Measurements from ENCODE around the gene MCTP2. TPM values are rescaled to one million over a fixed set of nuclear protein-coding genes. Genes with fewer than 3 reads are reported as not detected.

The MCTP2 gene
- total RNA-seq, 1 donor from 2014 or later: 4.8 TPM

- Mint-ChIP-seq H3K4me1 (ENCODE audit: unreplicated experiment) (peaks cover 8% of the 10 kb centered on the region), H3K27ac (no peak overlapping the region), H3K4me3 (no peak overlapping the region), H3K9me3 (no peaks in the 10 kb centered on the region), H3K36me3 (peaks cover 7% of the 10 kb centered on the region), H3K27me3 (no peaks in the 10 kb centered on the region)
- no peak for DNase-seq (ENCODE audit: extremely low spot score, unreplicated experiment)
- TF ChIP-seq CTCF (conservative IDR thresholded peaks at IDR 0.05): no peak
These were observed 90.8 kb downstream of the MCTP2 start for GRCh38 chr15:94322141-94322540.

DNA sequence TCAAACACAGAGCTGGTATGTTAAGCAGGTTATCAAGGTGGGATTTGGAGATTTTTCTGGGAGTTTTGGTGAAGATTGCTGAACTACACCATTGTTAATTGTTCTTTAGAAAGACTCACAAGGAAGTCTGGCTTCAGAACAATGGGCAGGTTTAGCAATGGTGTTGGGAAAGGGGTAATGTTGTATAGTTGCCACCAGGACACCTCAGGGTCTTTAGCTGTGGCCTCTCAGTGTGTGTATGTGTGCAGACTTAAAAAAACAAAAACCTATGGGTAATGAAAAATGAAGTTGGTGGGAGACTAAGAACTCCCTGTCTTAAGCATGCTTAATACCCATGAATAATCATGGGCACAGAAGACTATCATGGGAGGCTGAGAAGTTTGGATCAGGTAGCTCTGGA, 91.7 kb downstream of the MCTP2 start:
- Mint-ChIP-seq H3K4me3 (no peak overlapping the region), H3K9me3 (no peaks in the 10 kb centered on the region), H3K36me3 (peaks cover 7% of the 10 kb centered on the region), H3K27me3 (no peaks in the 10 kb centered on the region), H3K4me1 (ENCODE audit: unreplicated experiment) (peaks cover 12% of the 10 kb centered on the region), H3K27ac (no peak overlapping the region)
- TF ChIP-seq CTCF (conservative IDR thresholded peaks at IDR 0.05): no peak
- DNase-seq (ENCODE audit: extremely low spot score, unreplicated experiment): no peak

DNA sequence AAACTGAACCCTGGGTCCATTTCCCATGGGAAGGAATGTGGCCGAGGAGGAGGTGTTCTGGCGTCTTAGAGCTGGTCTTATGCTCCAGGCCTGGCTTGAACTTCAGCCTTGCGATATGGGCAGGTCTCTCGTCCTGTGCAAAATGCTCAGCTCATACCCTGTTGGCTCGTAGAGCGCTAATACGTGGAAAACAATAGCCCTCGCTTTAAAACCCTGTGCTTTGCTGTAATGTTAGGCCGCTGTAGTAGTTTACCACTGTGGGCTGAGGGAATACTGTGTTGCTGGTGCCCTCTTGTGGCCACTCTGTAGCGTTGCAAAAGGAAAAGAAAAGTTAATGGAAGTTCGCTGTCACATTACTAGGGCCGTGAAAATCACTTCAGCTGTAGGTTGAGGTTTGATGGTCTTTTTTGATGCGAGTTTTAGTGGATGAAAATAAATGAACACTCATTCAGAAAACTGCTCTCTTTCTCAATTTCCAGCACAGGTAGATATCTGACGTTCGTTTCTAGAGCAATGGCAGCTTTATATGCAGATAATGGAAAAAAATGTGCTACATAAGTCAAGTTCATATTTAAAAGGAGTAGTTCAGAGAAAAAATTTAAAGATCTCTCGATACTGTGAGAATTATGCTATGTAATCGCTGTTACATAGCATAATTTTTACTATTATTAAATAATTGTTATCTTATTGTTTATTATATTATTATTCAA, 92.9 kb downstream of the MCTP2 start:
- Mint-ChIP-seq H3K4me1 (ENCODE audit: unreplicated experiment) (peaks cover 12% of the 10 kb centered on the region), H3K27me3 (no peaks in the 10 kb centered on the region), H3K27ac (peak overlapping the region; percentile 5), H3K36me3 (peaks cover 4% of the 10 kb centered on the region), H3K4me3 (no peak overlapping the region), H3K9me3 (no peaks in the 10 kb centered on the region)
- TF ChIP-seq CTCF (conservative IDR thresholded peaks at IDR 0.05): peak; percentile 95
- DNase-seq (ENCODE audit: extremely low spot score, unreplicated experiment): no peak

- no peak overlapping the region for H3K27ac Mint-ChIP-seq
- H3K4me1 Mint-ChIP-seq (ENCODE audit: unreplicated experiment): peaks cover 12% of the 10 kb centered on the region
- DNase-seq (ENCODE audit: extremely low spot score, unreplicated experiment): no peak
- no peak for TF ChIP-seq CTCF (conservative IDR thresholded peaks at IDR 0.05)
- peaks cover 4% of the 10 kb centered on the region for H3K36me3 Mint-ChIP-seq
- no peaks in the 10 kb centered on the region for H3K27me3 Mint-ChIP-seq
- no peaks in the 10 kb centered on the region for H3K9me3 Mint-ChIP-seq
- no peak overlapping the region for H3K4me3 Mint-ChIP-seq
These were observed 93.7 kb downstream of the MCTP2 start for GRCh38 chr15:94324835-94325767.

DNA sequence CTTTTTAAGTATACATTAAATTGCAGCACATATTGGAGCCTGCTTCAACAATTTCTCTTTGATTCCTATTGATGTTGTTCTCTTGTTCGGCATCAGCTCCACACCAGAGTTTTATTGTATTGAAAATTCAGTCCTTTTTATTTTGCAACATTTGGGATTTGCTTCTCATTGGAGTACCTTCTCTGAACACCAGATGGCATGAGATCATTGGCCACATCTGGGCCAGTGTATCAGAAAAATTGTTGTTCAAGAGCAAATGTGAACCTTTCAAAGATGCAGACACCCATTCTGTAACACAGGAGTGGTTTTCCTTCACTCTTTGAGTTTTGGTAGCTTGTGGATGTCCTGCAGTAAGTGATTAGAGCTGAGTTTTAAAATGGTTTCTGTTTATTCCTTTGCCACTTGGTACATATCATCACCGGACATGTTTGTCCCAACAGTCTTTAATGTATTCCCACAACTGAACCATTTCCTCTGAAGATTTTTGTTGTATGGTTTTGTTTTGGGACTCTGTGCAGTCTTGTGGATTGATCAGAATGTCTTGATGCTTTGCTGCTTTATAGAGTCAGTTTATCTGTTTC, 96.1 kb downstream of the MCTP2 start:
- Mint-ChIP-seq H3K9me3 (no peaks in the 10 kb centered on the region), H3K36me3 (peaks cover 4% of the 10 kb centered on the region), H3K27me3 (no peaks in the 10 kb centered on the region), H3K4me1 (ENCODE audit: unreplicated experiment) (peaks cover 12% of the 10 kb centered on the region), H3K4me3 (no peak overlapping the region), H3K27ac (no peak overlapping the region)
- TF ChIP-seq CTCF (conservative IDR thresholded peaks at IDR 0.05): peak; percentile 85
- no peak for DNase-seq (ENCODE audit: extremely low spot score, unreplicated experiment)
